PC-9 (cell line): Measurements from ENCODE around the gene JAG2. TPM values are rescaled to one million over a fixed set of nuclear protein-coding genes. Genes with fewer than 3 reads are reported as not detected.

Source experiments
- microRNA-seq: library from miRNA; unstranded; fragments of <30 nt; microRNA quantifications from one replicate; pipeline ENCODE4 v1.2.0, GENCODE V29; 2021; ENCODE audit warnings: borderline number of aligned reads, borderline replicate concordance
- total RNA-seq: library from RNA; stranded (reverse); gene quantifications from 2 replicates; pipeline ENCODE4 v1.2.3, GENCODE V29; 2021

JAG2 gene
- total RNA-seq, 1 experiment from 2014 or later: 17.8 TPM

Small RNA genes lying within 50 kb of the gene (microRNA-seq; reads per million reads assigned to microRNA genes)
- gene MIR6765: not detected

Other genes with a start within 250 kb of the JAG2 start
- gene PLD4, start 243.9 kb downstream of the JAG2 start, total RNA-seq: 0.05 TPM in 1 of 2 replicates, not detected in the other
- gene AHNAK2, start 190.4 kb downstream of the JAG2 start, total RNA-seq: 30.8 and 38.9 TPM in 2 replicates
- 12.5 and 12.6 TPM in 2 replicates for gene CLBA1, start 183.0 kb downstream of the JAG2 start, total RNA-seq
- gene CDCA4, start 147.7 kb downstream of the JAG2 start, total RNA-seq: 24.9 and 27.7 TPM in 2 replicates
- 0.98 TPM in 1 of 2 replicates, not detected in the other for gene GPR132, start 103.3 kb downstream of the JAG2 start, total RNA-seq
- 37.0 and 47.9 TPM in 2 replicates for gene NUDT14, start 12.5 kb upstream of the JAG2 start, total RNA-seq
- gene BTBD6, start 79.8 kb upstream of the JAG2 start, total RNA-seq: 9.0 and 12.2 TPM in 2 replicates
- gene BRF1, start 132.2 kb upstream of the JAG2 start, total RNA-seq: 24.8 and 31.2 TPM in 2 replicates
- gene PACS2, start 146.0 kb upstream of the JAG2 start, total RNA-seq: 43.3 and 52.2 TPM in 2 replicates
- 2.6 and 6.5 TPM in 2 replicates for gene TEX22, start 229.8 kb upstream of the JAG2 start, total RNA-seq